Ovary (tissue), 9 donors: ENCODE measurements around the gene ARFIP2. TPM values are rescaled to one million over a fixed set of nuclear protein-coding genes. Genes with fewer than 3 reads are reported as not detected.

Source experiments
- DNase-seq, 5 donors: peaks; one replicate each; pipeline ENCODE4 v3.0.0-alpha.2; 2019 to 2020
- H3K27ac ChIP-seq, 2 donors: fragments of 200-600 bp; one replicate each; pipeline versions ENCODE4 v1.5.1 to v1.8.0; 2019 to 2022
- H3K27me3 ChIP-seq: fragments of 200-600 bp; one replicate; pipeline ENCODE4 v1.8.0; 2022
- H3K36me3 ChIP-seq: fragments of 200-600 bp; sonication (generic); one replicate; pipeline ENCODE4 v1.5.1; 2019
- H3K4me1 ChIP-seq: one replicate; pipeline ENCODE4 v1.8.1; 2013; ENCODE audit warnings: mild to moderate bottlenecking, moderate library complexity; ENCODE audit not compliant: insufficient read depth
- H3K4me3 ChIP-seq: fragments of 200-600 bp; sonication (generic); one replicate; pipeline ENCODE4 v1.5.1; 2017
- H3K9me3 ChIP-seq, 2 donors: fragments of 200-600 bp in 1 of 2; sonication (generic) in 1 of 2; one replicate each; pipeline versions ENCODE4 v1.5.1 to v1.8.1; 2013 to 2019; ENCODE audit warnings: mild to moderate bottlenecking in 1 of 2, moderate library complexity in 1 of 2
- CTCF ChIP-seq, 3 donors: fragments of 450-650 bp in 2 of 3; fragments of 200-600 bp in 1 of 3; IDR thresholded peaks; one replicate each; pipeline versions ENCODE4 v1.5.1 to v1.8.0; 2016 to 2022; ENCODE audit warnings: antibody characterized with exemption in 3 of 3, mild to moderate bottlenecking in 1 of 3
- EP300 ChIP-seq: sonication (generic); formaldehyde crosslinking; IDR thresholded peaks from one replicate; pipeline ENCODE4 v1.6.1; 2017; ENCODE audit warnings: antibody characterized with exemption
- POLR2A ChIP-seq: fragments of 450-650 bp; IDR thresholded peaks from one replicate; pipeline ENCODE4 v1.6.1; 2017; ENCODE audit warnings: antibody characterized with exemption, mild to moderate bottlenecking, moderate library complexity
- WGBS, 3 donors: extraction: QIAGEN DNeasy Blood & Tissue Kit in 1 of 3; methylation state at CpG; one replicate each; pipeline versions ENCODE4 v1.1.5 to v1.1.7; 2013 to 2017; 5-methylcytosine and 5-hydroxymethylcytosine counted together
- intact Hi-C, 4 donors: fragments of 100-400 bp; cut with DNase I; formaldehyde crosslinking; loops; one replicate each; pipeline versions ENCODE4 v1.11.0 to v1.15.1; 2022 to 2023
- polyA plus RNA-seq, 2 donors: library from polyadenylated mRNA; stranded (reverse); fragments of 200-250 nt in 1 of 2; fragments of 350-450 nt in 1 of 2; fragmentation: Illumina TruSeq in 1 of 2; extraction: RNeasy Lipid Tissue Mini Kit (QIAGEN cat#74804) in 1 of 2; gene quantifications; one replicate each; pipeline ENCODE4 v1.2.3, GENCODE V29; 2013 to 2014
- total RNA-seq, 7 donors: library from RNA; depleted of rRNA in 2 of 7; stranded (reverse); fragments of >200 nt in 2 of 7; fragmentation: NEBNext Ultra II Directional in 3 of 7; extraction: Animal tissue kit (Norgen Biotek cat#: 25700) in 3 of 7; gene quantifications; one replicate each; pipeline versions ENCODE4 v1.1.0 to v1.2.4, GENCODE V29; 2016 to 2023
- donor health status: DM: no; HTN: no; CAD: no; lungs with moderate emphysema.
- donor health status: DM: no; HTN: no; CAD: no.
- donor health status: Bipolar disorder and iron deficiency.
- donor health status: DM: yes; HTN: yes; CAD: no.
- donor health status: DM: no; HTN: no; CAD: no.
- donor health status: DM: yes; HTN: yes; CAD: no.

ARFIP2 gene
- total and polyA plus RNA-seq, 9 donors: 35.8 to 70.4 (median 48.2) TPM

- intact Hi-C loops: loop anchor here in 2 of 4 donors (10.0 kb wide), 2 partner anchors 130 to 240 kb away; partner anchors contain the start of genes CNGA4 (in 1 of the 2), FHIP1B (in 1 of the 2), ILK (in 1 of the 2) and RRP8 (in 1 of the 2)
- peak overlapping the region in 1 of 2 donors; percentile 80 for H3K27ac ChIP-seq
- no peak for DNase-seq
- TF ChIP-seq POLR2A: no peak
- TF ChIP-seq CTCF (IDR thresholded peaks at IDR 0.05): no peak
- no peak for TF ChIP-seq EP300
- no peaks in the 10 kb centered on the region for H3K27me3 ChIP-seq
- H3K4me3 ChIP-seq: no peak overlapping the region
- peaks cover 6% of the 10 kb centered on the region for H3K4me1 ChIP-seq
- H3K36me3 ChIP-seq: no peaks in the 10 kb centered on the region
- H3K9me3 ChIP-seq: no peaks in the 10 kb centered on the region
- 52 to 60% (median 58%) methylated on average over 3 of the region's 3 CpGs for WGBS, 3 donors
These were observed 6.2 kb downstream of the ARFIP2 start for GRCh38 chr11:6474806-6475500.

GRCh38 chr11:6474413-6474792 is 6.7 kb downstream of the ARFIP2 start:
- Histone ChIP-seq H3K36me3 (no peaks in the 10 kb centered on the region), H3K4me1 (peaks cover 7% of the 10 kb centered on the region), H3K27me3 (no peaks in the 10 kb centered on the region), H3K9me3 (no peaks in the 10 kb centered on the region), H3K27ac (peak overlapping the region; percentile 50 to 80), H3K4me3 (peak overlapping the region; percentile 68)
- no peak for DNase-seq
- WGBS, 3 donors: 12 to 16% (median 14%) methylated on average over 7 of the region's 7 CpGs
- intact Hi-C loops: loop anchor here in 2 of 4 donors (10.0 kb wide), 2 partner anchors 130 to 240 kb away; partner anchors contain the start of genes CNGA4 (in 1 of the 2), FHIP1B (in 1 of the 2), ILK (in 1 of the 2) and RRP8 (in 1 of the 2)
- TF ChIP-seq CTCF (IDR thresholded peaks at IDR 0.05) (peak in 1 of 3 donors; percentile 4), POLR2A (no peak)

- WGBS, 3 donors: 0 to 1% (median 1%) methylated on average over 44 to 86 of the region's 87 CpGs
- H3K27me3 ChIP-seq: no peaks in the 10 kb centered on the region
- peaks cover 7% of the 10 kb centered on the region for H3K4me1 ChIP-seq
- no peaks in the 10 kb centered on the region for H3K9me3 ChIP-seq
- peak within 1 kb of the TSS; percentile 50 to 80 for H3K27ac ChIP-seq
- no peaks in the 10 kb centered on the region for H3K36me3 ChIP-seq
- intact Hi-C loops: loop anchor here in 2 of 4 donors (10.0 kb wide), 2 partner anchors 131 to 239 kb away; partner anchors contain the start of genes CNGA4 (in 1 of the 2), FHIP1B (in 1 of the 2), ILK (in 1 of the 2) and RRP8 (in 1 of the 2)
- TF ChIP-seq CTCF (IDR thresholded peaks at IDR 0.05) (peak in 1 of 3 donors; percentile 15), POLR2A (peak; percentile 77), EP300 (no peak)
- H3K4me3 ChIP-seq: peak within 1 kb of the TSS; percentile 68
- peak; percentile 94 to 97 (median 95) for DNase-seq
These were observed 7.4 kb downstream of the ARFIP2 start, which contains the start of gene TRIM3 for GRCh38 chr11:6473451-6474412. TRIM3 (minus strand) TSS chr11:6473941; CDS start chr11:6465695, 8,246 bp downstream.

- H3K27ac ChIP-seq: no peak overlapping the region
- peak in 1 of 5 donors; percentile 35 for DNase-seq
- no peaks in the 10 kb centered on the region for H3K9me3 ChIP-seq
- H3K36me3 ChIP-seq: no peaks in the 10 kb centered on the region
- 11 to 25% (median 25%) methylated on average over 1 of the region's 1 CpG for WGBS, 3 donors
- peaks cover 7% of the 10 kb centered on the region for H3K4me1 ChIP-seq
- H3K27me3 ChIP-seq: no peaks in the 10 kb centered on the region
- TF ChIP-seq CTCF (IDR thresholded peaks at IDR 0.05): no peak
- no peak for TF ChIP-seq POLR2A
- no peak for TF ChIP-seq EP300
- peak overlapping the region; percentile 68 for H3K4me3 ChIP-seq
- intact Hi-C loops: loop anchor here in 2 of 4 donors (10.0 kb wide), 2 partner anchors 132 to 238 kb away; partner anchors contain the start of genes CNGA4 (in 1 of the 2), FHIP1B (in 1 of the 2), ILK (in 1 of the 2) and RRP8 (in 1 of the 2)
These were observed 8.2 kb downstream of the ARFIP2 start for GRCh38 chr11:6472934-6473333.
